ENCODE data around the gene PNLIPRP1. TPM values are rescaled to one million over a fixed set of nuclear protein-coding genes. Genes with fewer than 3 reads are reported as not detected.

Gene PNLIPRP1
- total and polyA plus RNA-seq, 2 of the 4 experiments (the other 2 are of a cell fraction) = not detected

DNA sequence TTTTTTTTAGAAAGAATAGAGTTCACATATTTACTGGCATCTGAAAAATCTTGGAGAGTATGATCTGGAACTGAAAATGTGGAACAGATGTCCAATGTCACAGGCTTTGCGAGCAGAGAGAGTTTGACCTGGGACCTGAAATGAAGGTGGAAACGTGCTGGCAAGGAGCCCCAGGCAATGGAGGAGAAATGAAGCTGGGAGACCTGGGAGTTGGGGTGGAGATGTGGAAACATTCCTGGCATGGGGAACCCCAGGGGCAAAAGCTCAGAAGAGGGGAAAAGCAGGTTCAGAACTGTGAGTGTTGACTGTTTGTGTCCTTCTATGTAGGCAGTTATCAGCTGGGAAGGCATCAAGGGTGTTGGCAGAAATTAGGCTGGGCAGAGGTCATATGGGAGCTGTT lies 22.7 kb downstream of the PNLIPRP1 start:
- H3K14ac ChIP-seq (replicated peaks; ENCODE audit: low read depth, low read length) = no peak overlapping the region
- no peaks in the 10 kb centered on the region for H3K79me1 ChIP-seq (ENCODE audit: low read depth in 1 of 2, low read length in 2 of 2)
- intact Hi-C loops (cut with micrococcal nuclease) = no loop called here
- H3K9ac ChIP-seq (ENCODE audit: low read depth, low read length) = no peak overlapping the region
- H3K56ac ChIP-seq (ENCODE audit: extremely low read depth, insufficient read depth, low read length) = no peak overlapping the region
- no peak overlapping the region for H2BK120ac ChIP-seq (ENCODE audit: low read depth, low read length)
- dilution Hi-C loops (cut with HindIII; ENCODE audit: low sequenced_read_pairs, unreplicated experiment) = no loop called here
- H3K9me3 ChIP-seq (ENCODE audit: control insufficient read depth, insufficient read depth, low read length) = no peaks in the 10 kb centered on the region
- ATAC-seq (ENCODE audit: low read depth) (no peak), DNase-seq (no peak)
- H3K27ac ChIP-seq (ENCODE audit: insufficient read depth, low read length) = no peak overlapping the region
- H3K9me1 ChIP-seq (ENCODE audit: insufficient read depth, low read length) = no peaks in the 10 kb centered on the region
- H4K20me1 ChIP-seq (ENCODE audit: insufficient read depth, low read length) = no peaks in the 10 kb centered on the region
- no peak overlapping the region for H3K4me2 ChIP-seq (ENCODE audit: low read depth, low read length)
- CTCF ChIA-PET = no interaction called here
- no peak overlapping the region for H3K23ac ChIP-seq (ENCODE audit: low read depth, low read length)
- no peak overlapping the region for H2BK5ac ChIP-seq (ENCODE audit: low read depth, low read length, poor library complexity, severe bottlenecking)
- no peak overlapping the region for H2BK20ac ChIP-seq (ENCODE audit: low read depth, low read length)
- TF ChIP-seq POLR2A (IDR thresholded peaks at IDR 0.05; ENCODE audit: low read depth, low read length) (no peak), RCOR1 (IDR thresholded peaks at IDR 0.05; ENCODE audit: insufficient replicate concordance, low read length) (no peak), CEBPB (IDR thresholded peaks at IDR 0.05; ENCODE audit: low read depth, low read length) (no peak), MAZ (IDR thresholded peaks at IDR 0.05; ENCODE audit: borderline replicate concordance, low read depth, low read length) (no peak), SMC3 (IDR thresholded peaks at IDR 0.05; ENCODE audit: low read depth, low read length) (no peak), BHLHE40 (IDR thresholded peaks at IDR 0.05; ENCODE audit: low read depth, low read length) (no peak), CHD1 (IDR thresholded peaks at IDR 0.05; ENCODE audit: low read depth, low read length) (no peak), RAD21 (IDR thresholded peaks at IDR 0.05; ENCODE audit: low read length) (no peak)
- TF ChIP-seq, protein P1, sequence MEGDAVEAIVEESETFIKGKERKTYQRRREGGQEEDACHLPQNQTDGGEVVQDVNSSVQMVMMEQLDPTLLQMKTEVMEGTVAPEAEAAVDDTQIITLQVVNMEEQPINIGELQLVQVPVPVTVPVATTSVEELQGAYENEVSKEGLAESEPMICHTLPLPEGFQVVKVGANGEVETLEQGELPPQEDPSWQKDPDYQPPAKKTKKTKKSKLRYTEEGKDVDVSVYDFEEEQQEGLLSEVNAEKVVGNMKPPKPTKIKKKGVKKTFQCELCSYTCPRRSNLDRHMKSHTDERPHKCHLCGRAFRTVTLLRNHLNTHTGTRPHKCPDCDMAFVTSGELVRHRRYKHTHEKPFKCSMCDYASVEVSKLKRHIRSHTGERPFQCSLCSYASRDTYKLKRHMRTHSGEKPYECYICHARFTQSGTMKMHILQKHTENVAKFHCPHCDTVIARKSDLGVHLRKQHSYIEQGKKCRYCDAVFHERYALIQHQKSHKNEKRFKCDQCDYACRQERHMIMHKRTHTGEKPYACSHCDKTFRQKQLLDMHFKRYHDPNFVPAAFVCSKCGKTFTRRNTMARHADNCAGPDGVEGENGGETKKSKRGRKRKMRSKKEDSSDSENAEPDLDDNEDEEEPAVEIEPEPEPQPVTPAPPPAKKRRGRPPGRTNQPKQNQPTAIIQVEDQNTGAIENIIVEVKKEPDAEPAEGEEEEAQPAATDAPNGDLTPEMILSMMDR (conservative IDR thresholded peaks at IDR 0.05; ENCODE audit: low read depth, low read length) = no peak
- TF ChIP-seq, protein P2, sequence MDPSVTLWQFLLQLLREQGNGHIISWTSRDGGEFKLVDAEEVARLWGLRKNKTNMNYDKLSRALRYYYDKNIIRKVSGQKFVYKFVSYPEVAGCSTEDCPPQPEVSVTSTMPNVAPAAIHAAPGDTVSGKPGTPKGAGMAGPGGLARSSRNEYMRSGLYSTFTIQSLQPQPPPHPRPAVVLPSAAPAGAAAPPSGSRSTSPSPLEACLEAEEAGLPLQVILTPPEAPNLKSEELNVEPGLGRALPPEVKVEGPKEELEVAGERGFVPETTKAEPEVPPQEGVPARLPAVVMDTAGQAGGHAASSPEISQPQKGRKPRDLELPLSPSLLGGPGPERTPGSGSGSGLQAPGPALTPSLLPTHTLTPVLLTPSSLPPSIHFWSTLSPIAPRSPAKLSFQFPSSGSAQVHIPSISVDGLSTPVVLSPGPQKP (IDR thresholded peaks at IDR 0.05; ENCODE audit: borderline replicate concordance, low read depth, low read length) = no peak
- H3K4me3 ChIP-seq (ENCODE audit: insufficient read depth, low read depth, low read length) = no peak overlapping the region
- no peak overlapping the region for H4K5ac ChIP-seq (ENCODE audit: low read depth, low read length)
- peaks cover 6% of the 10 kb centered on the region; the same call in 1 of the 2 replicates for H3K27me3 ChIP-seq (ENCODE audit: control insufficient read depth, insufficient read depth, low read length)
- no peak overlapping the region for H2AK5ac ChIP-seq (ENCODE audit: low read depth, low read length)
- 36% methylated on average over 2 of the region's 2 CpGs; no CpG with 5 or more reads in 1 of the 2 experiments for WGBS, 2 experiments (ENCODE audit: extremely low coverage in 2 of 2, insufficient read length in 1 of 2)
- in situ Hi-C loops (cut with MboI; ENCODE audit: low sequenced_read_pairs) = no loop called here
- no peak overlapping the region for H3K18ac ChIP-seq (ENCODE audit: low read depth, low read length)
- no peaks in the 10 kb centered on the region; the same call in 1 of the 2 replicates for H3K4me1 ChIP-seq (ENCODE audit: control insufficient read depth, insufficient read depth, low read length)
- H3K36me3 ChIP-seq (ENCODE audit: control insufficient read depth, insufficient read depth, low read length) = no peaks in the 10 kb centered on the region
- H2AFZ ChIP-seq (replicated peaks; ENCODE audit: low read length, poor library complexity) = no peak overlapping the region
- H3K4ac ChIP-seq (ENCODE audit: low read depth, low read length) = no peak overlapping the region
- H2BK15ac ChIP-seq (ENCODE audit: low read depth, low read length) = no peak overlapping the region
- no peak overlapping the region for H2AK9ac ChIP-seq (replicated peaks; ENCODE audit: low read depth, low read length, poor library complexity)
- BruUV-seq (replicated peaks) = no TSS peak
- H4K8ac ChIP-seq (ENCODE audit: low read depth in 2 of 2, low read length in 2 of 2) = no peak overlapping the region
- no peak overlapping the region for H4K91ac ChIP-seq (ENCODE audit: insufficient read depth, low read depth, low read length)
- POLR2A ChIA-PET (ENCODE audit: unreplicated experiment) = no interaction called here

All from IMR-90 (cell line).